Astrocyte of the spinal cord (primary cell): ENCODE data around the gene IFT80.

ENCODE experiments used
- DNase-seq: peaks from one replicate; pipeline ENCODE4 v3.0.0; 2011; ENCODE audit warnings: low read depth, low spot score
- H3K4me3 ChIP-seq: 2 replicates; pipeline ENCODE4 v1.5.1; 2011; ENCODE audit warnings: low read depth, mild to moderate bottlenecking, low read length, moderate library complexity
- CTCF ChIP-seq: IDR thresholded peaks from 2 replicates; pipeline ENCODE4 v1.5.1; 2012; ENCODE audit warnings: low read depth, mild to moderate bottlenecking, low read length, inconsistent platforms
- in situ Hi-C: cut with HindIII; loops from 2 replicates; pipeline ENCODE4 v1.10.0; 2017; ENCODE audit warnings: low sequenced_read_pairs

IFT80 gene

GRCh38 chr3:160378331-160379109 is 20.5 kb downstream of the IFT80 start:
- no peak for TF ChIP-seq CTCF
- no peak overlapping the region for H3K4me3 ChIP-seq
- no peak for DNase-seq
- in situ Hi-C loops, result no loop called here

- no peak for TF ChIP-seq CTCF
- in situ Hi-C loops, result no loop called here
- no peak for DNase-seq
- no peak overlapping the region for H3K4me3 ChIP-seq
These were observed 22.3 kb downstream of the IFT80 start for GRCh38 chr3:160376681-160377080.

- no peak for TF ChIP-seq CTCF
- H3K4me3 ChIP-seq, result no peak overlapping the region
- in situ Hi-C loops, result no loop called here
- no peak for DNase-seq
These were observed 24.1 kb downstream of the IFT80 start for GRCh38 chr3:160374925-160375324.

- in situ Hi-C loops, result no loop called here
- no peak overlapping the region for H3K4me3 ChIP-seq
- DNase-seq, result no peak
- TF ChIP-seq CTCF, result no peak
These were observed 24.6 kb downstream of the IFT80 start for GRCh38 chr3:160374472-160374871.

- no peak for TF ChIP-seq CTCF
- in situ Hi-C loops, result no loop called here
- H3K4me3 ChIP-seq, result no peak overlapping the region
- DNase-seq, result no peak
These were observed 25.4 kb downstream of the IFT80 start for GRCh38 chr3:160373655-160374054.

GRCh38 chr3:160372780-160373179 is 26.2 kb downstream of the IFT80 start:
- in situ Hi-C loops, result no loop called here
- no peak overlapping the region for H3K4me3 ChIP-seq
- DNase-seq, result peak; percentile 36
- TF ChIP-seq CTCF, result no peak
